HepG2 (cell line): ENCODE results near the gene AGT. TPM values are rescaled to one million over a fixed set of nuclear protein-coding genes. Genes with fewer than 3 reads are reported as not detected.

Source experiments
- FOXK2 ChIP-seq: fragments of 450-650 bp; IDR thresholded peaks from 2 replicates; pipeline ENCODE4 v1.6.1; 2016
- NR1H2 ChIP-seq: sonication (generic); formaldehyde crosslinking; IDR thresholded peaks from 2 replicates; pipeline ENCODE4 v1.8.1; 2022; ENCODE audit warnings: low read depth, missing genetic modification reagents, borderline replicate concordance
- POGZ ChIP-seq: sonication (generic); formaldehyde crosslinking; IDR thresholded peaks from 2 replicates; pipeline ENCODE4 v1.4.0; 2020; ENCODE audit warnings: mild to moderate bottlenecking, missing genetic modification reagents
- ZMYM2 ChIP-seq: sonication (generic); formaldehyde crosslinking; IDR thresholded peaks from 2 replicates; pipeline ENCODE4 v1.8.0; 2022; ENCODE audit warnings: mild to moderate bottlenecking, missing genetic modification reagents
- ZNF124 ChIP-seq: sonication (generic); formaldehyde crosslinking; IDR thresholded peaks from 2 replicates; pipeline ENCODE4 v1.4.0; 2020; ENCODE audit warnings: missing genetic modification reagents
- ZNF713 ChIP-seq: sonication (generic); formaldehyde crosslinking; IDR thresholded peaks from 2 replicates; pipeline ENCODE4 v1.4.0; 2020; ENCODE audit warnings: mild to moderate bottlenecking, missing genetic modification reagents
- ZNF792 ChIP-seq: IDR thresholded peaks from 2 replicates; pipeline ENCODE4 v1.6.1; 2016
- polyA plus RNA-seq, 8 experiments: library from polyadenylated mRNA; depleted of rRNA in 3 of 8; stranded (reverse) in 7 of 8; unstranded in 1 of 8; fragments of >200 nt; fragmentation: Illumina TruSeq in 4 of 8; extraction: Trizol in 4 of 8; gene quantifications; 2 replicates each; pipeline versions ENCODE4 v1.2.1 to v1.2.3, GENCODE V29; 2011 to 2016; ENCODE audit warnings: low read depth in 4 of 8, missing spikeins in 1 of 8, mixed read lengths in 1 of 8; ENCODE audit not compliant: insufficient read depth in 1 of 8
- total RNA-seq, 5 experiments: library from RNA; depleted of rRNA; stranded (reverse); fragments of >200 nt; fragmentation: Illumina TruSeq; extraction: Trizol; gene quantifications; 2 replicates each; pipeline ENCODE4 v1.2.3, GENCODE V29; 2016; ENCODE audit warnings: low read depth in 1 of 5
- TF ChIP-seq, protein P1 (sequence below): sonication (generic); formaldehyde crosslinking; IDR thresholded peaks from 2 replicates; pipeline ENCODE4 v1.5.0; 2020; ENCODE audit warnings: mild to moderate bottlenecking, missing genetic modification reagents, borderline replicate concordance
- TF ChIP-seq, protein P2 (sequence below), 2 experiments: sonication (generic) in 1 of 2; formaldehyde crosslinking in 1 of 2; IDR thresholded peaks; 2 replicates each; pipeline versions ENCODE4 v1.5.1 to v1.6.1; 2011 to 2020; ENCODE audit warnings: borderline replicate concordance in 1 of 2, low read depth in 1 of 2, low read length in 1 of 2, mild to moderate bottlenecking in 1 of 2, missing genetic modification reagents in 1 of 2, moderate library complexity in 1 of 2
- TF ChIP-seq, protein P3 (sequence below): sonication (generic); formaldehyde crosslinking; IDR thresholded peaks from 2 replicates; pipeline ENCODE4 v1.4.0; 2020; ENCODE audit warnings: mild to moderate bottlenecking, missing genetic modification reagents, borderline replicate concordance
- TF ChIP-seq, protein P4 (sequence below): sonication (generic); formaldehyde crosslinking; IDR thresholded peaks from 2 replicates; pipeline ENCODE4 v1.8.0; 2022; ENCODE audit warnings: missing genetic modification reagents, low read depth, mild to moderate bottlenecking, borderline replicate concordance

Gene AGT
- total and polyA plus RNA-seq, 2 of the 13 experiments (the other 11 are each of a cell fraction or from before 2014, with no cell fraction given) = 892 to 2,071 TPM

DNA sequence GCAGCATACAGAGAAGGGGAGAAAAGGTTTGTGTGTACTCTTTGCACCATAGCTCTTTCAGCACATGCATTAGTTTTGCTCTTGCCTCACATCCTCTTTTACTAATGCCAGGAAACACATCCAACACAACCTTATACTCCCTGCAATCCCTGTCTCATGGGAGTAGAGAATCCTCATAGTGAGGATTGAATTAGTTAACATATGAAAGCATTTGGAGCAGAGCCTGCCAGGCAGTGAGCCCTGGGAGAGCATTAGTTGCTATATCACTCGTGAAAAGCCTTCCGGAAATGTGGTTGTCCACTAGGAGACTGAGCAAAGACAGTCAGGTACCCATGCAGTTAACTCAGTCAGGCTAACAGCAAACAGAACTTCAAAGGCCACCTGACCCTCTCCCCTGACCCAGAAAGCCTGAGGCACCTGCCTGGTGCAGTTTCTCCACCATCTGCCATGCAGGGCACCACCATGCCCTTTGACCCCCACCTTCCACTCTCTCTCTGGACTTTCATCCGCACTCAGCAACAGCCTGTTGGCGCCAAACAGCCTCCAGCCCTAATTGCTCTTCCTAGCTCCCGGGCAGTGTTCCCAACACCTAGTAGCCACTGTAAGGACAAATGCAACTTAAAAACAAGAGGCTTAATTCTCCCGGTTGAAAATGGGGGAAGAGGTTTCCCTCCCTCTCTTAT is 14.9 kb upstream of the AGT start (continued):
- TF ChIP-seq, protein P1, sequence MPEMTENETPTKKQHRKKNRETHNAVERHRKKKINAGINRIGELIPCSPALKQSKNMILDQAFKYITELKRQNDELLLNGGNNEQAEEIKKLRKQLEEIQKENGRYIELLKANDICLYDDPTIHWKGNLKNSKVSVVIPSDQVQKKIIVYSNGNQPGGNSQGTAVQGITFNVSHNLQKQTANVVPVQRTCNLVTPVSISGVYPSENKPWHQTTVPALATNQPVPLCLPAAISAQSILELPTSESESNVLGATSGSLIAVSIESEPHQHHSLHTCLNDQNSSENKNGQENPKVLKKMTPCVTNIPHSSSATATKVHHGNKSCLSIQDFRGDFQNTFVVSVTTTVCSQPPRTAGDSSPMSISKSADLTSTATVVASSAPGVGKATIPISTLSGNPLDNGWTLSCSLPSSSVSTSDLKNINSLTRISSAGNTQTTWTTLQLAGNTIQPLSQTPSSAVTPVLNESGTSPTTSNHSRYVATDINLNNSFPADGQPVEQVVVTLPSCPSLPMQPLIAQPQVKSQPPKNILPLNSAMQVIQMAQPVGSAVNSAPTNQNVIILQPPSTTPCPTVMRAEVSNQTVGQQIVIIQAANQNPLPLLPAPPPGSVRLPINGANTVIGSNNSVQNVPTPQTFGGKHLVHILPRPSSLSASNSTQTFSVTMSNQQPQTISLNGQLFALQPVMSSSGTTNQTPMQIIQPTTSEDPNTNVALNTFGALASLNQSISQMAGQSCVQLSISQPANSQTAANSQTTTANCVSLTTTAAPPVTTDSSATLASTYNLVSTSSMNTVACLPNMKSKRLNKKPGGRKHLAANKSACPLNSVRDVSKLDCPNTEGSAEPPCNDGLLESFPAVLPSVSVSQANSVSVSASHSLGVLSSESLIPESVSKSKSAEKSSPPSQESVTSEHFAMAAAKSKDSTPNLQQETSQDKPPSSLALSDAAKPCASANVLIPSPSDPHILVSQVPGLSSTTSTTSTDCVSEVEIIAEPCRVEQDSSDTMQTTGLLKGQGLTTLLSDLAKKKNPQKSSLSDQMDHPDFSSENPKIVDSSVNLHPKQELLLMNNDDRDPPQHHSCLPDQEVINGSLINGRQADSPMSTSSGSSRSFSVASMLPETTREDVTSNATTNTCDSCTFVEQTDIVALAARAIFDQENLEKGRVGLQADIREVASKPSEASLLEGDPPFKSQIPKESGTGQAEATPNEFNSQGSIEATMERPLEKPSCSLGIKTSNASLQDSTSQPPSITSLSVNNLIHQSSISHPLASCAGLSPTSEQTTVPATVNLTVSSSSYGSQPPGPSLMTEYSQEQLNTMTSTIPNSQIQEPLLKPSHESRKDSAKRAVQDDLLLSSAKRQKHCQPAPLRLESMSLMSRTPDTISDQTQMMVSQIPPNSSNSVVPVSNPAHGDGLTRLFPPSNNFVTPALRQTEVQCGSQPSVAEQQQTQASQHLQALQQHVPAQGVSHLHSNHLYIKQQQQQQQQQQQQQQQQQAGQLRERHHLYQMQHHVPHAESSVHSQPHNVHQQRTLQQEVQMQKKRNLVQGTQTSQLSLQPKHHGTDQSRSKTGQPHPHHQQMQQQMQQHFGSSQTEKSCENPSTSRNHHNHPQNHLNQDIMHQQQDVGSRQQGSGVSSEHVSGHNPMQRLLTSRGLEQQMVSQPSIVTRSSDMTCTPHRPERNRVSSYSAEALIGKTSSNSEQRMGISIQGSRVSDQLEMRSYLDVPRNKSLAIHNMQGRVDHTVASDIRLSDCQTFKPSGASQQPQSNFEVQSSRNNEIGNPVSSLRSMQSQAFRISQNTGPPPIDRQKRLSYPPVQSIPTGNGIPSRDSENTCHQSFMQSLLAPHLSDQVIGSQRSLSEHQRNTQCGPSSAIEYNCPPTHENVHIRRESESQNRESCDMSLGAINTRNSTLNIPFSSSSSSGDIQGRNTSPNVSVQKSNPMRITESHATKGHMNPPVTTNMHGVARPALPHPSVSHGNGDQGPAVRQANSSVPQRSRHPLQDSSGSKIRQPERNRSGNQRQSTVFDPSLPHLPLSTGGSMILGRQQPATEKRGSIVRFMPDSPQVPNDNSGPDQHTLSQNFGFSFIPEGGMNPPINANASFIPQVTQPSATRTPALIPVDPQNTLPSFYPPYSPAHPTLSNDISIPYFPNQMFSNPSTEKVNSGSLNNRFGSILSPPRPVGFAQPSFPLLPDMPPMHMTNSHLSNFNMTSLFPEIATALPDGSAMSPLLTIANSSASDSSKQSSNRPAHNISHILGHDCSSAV (CRISPR knock-in tag) = no peak
- peak; percentile 84; the same call in 1 of the 2 replicates for TF ChIP-seq ZNF124 (CRISPR knock-in tag)
- TF ChIP-seq ZNF713 (CRISPR knock-in tag) = no peak
- TF ChIP-seq, protein P2, sequence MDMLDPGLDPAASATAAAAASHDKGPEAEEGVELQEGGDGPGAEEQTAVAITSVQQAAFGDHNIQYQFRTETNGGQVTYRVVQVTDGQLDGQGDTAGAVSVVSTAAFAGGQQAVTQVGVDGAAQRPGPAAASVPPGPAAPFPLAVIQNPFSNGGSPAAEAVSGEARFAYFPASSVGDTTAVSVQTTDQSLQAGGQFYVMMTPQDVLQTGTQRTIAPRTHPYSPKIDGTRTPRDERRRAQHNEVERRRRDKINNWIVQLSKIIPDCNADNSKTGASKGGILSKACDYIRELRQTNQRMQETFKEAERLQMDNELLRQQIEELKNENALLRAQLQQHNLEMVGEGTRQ (IDR thresholded peaks at IDR 0.05; ENCODE audit: low read depth, low read length) = peak; percentile 45; the same call in 1 of the 2 replicates
- TF ChIP-seq, protein P2 (CRISPR knock-in tag; IDR thresholded peaks at IDR 0.05; ENCODE audit: borderline replicate concordance) = no peak; the same call in 1 of the 2 replicates
- TF ChIP-seq, protein P3, sequence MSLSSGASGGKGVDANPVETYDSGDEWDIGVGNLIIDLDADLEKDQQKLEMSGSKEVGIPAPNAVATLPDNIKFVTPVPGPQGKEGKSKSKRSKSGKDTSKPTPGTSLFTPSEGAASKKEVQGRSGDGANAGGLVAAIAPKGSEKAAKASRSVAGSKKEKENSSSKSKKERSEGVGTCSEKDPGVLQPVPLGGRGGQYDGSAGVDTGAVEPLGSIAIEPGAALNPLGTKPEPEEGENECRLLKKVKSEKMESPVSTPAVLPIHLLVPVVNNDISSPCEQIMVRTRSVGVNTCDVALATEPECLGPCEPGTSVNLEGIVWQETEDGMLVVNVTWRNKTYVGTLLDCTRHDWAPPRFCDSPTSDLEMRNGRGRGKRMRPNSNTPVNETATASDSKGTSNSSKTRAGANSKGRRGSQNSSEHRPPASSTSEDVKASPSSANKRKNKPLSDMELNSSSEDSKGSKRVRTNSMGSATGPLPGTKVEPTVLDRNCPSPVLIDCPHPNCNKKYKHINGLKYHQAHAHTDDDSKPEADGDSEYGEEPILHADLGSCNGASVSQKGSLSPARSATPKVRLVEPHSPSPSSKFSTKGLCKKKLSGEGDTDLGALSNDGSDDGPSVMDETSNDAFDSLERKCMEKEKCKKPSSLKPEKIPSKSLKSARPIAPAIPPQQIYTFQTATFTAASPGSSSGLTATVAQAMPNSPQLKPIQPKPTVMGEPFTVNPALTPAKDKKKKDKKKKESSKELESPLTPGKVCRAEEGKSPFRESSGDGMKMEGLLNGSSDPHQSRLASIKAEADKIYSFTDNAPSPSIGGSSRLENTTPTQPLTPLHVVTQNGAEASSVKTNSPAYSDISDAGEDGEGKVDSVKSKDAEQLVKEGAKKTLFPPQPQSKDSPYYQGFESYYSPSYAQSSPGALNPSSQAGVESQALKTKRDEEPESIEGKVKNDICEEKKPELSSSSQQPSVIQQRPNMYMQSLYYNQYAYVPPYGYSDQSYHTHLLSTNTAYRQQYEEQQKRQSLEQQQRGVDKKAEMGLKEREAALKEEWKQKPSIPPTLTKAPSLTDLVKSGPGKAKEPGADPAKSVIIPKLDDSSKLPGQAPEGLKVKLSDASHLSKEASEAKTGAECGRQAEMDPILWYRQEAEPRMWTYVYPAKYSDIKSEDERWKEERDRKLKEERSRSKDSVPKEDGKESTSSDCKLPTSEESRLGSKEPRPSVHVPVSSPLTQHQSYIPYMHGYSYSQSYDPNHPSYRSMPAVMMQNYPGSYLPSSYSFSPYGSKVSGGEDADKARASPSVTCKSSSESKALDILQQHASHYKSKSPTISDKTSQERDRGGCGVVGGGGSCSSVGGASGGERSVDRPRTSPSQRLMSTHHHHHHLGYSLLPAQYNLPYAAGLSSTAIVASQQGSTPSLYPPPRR = peak; percentile 98
- peak; percentile 82 for TF ChIP-seq ZMYM2
- TF ChIP-seq, protein P4, sequence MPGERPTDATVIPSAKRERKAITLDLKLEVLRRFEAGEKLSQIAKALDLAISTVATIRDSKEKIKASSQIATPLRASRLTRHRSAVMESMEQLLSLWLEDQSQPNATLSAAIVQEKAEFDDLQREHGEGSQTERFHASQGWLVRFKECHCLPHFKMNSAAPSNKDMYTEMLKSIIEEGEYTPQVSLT (CRISPR knock-in tag) = no peak
- TF ChIP-seq FOXK2 = peak; percentile 20; the same call in 1 of the 2 replicates
- TF ChIP-seq ZNF792 (CRISPR knock-in tag) = peak; percentile 97
- peak; percentile 66; the same call in 1 of the 2 replicates for TF ChIP-seq NR1H2 (CRISPR knock-in tag)
- peak; percentile 94 for TF ChIP-seq POGZ (CRISPR knock-in tag)
